Activated CD8-positive, alpha-beta T cell treated with anti-CD3 and anti-CD28 coated beads, Interleukin-2, amount 10 ng/mL, durations not matched to agents 7 days and 5 days (primary cell): ENCODE results near the gene YAE1. TPM values are rescaled to one million over a fixed set of nuclear protein-coding genes. Genes with fewer than 3 reads are reported as not detected.
A peak's percentile ranks its signal among the peaks of the same experiment; 100 is the strongest.

Source experiments
- ATAC-seq: fragments of 150-1000 bp; cut with Tn5 transposase; one replicate; pipeline ENCODE4 v1.10.0; 2021; ENCODE audit warnings: moderate library complexity
- CTCF ChIA-PET: fragments of 350-600 bp; sonication (Branson Sonifier 250); formaldehyde crosslinking; loops from one replicate; lab custom pipeline; 2021; ENCODE audit warnings: antibody characterized with exemption; lab: Charles Lee
- POLR2A ChIA-PET: fragments of 350-600 bp; sonication (Branson Sonifier 250); formaldehyde crosslinking; loops from one replicate; lab custom pipeline; 2021; ENCODE audit warnings: antibody characterized with exemption; lab: Charles Lee
- DNase-seq: peaks from one replicate; pipeline ENCODE4 v3.0.0-alpha.2; 2020
- H3K27ac Mint-ChIP-seq: one replicate; pipeline ENCODE4 v1.8.0; 2021; ENCODE audit warnings: mild to moderate bottlenecking, mixed read lengths
- H3K27me3 Mint-ChIP-seq: one replicate; pipeline ENCODE4 v1.8.0; 2021; ENCODE audit warnings: low read depth, mixed read lengths
- H3K36me3 Mint-ChIP-seq: one replicate; pipeline ENCODE4 v1.8.0; 2021; ENCODE audit warnings: low read depth, mixed read lengths
- H3K4me1 Mint-ChIP-seq: one replicate; pipeline ENCODE4 v1.8.0; 2021; ENCODE audit warnings: low read depth, mixed read lengths
- H3K4me3 Mint-ChIP-seq: one replicate; pipeline ENCODE4 v1.8.0; 2021; ENCODE audit warnings: mild to moderate bottlenecking, mixed read lengths
- H3K9me3 Mint-ChIP-seq: one replicate; pipeline ENCODE4 v1.8.0; 2022; ENCODE audit warnings: mixed read lengths; ENCODE audit not compliant: insufficient read depth
- total RNA-seq, 2 experiments: library from RNA; stranded (reverse); gene quantifications; one replicate each; pipeline ENCODE4 v1.2.3, GENCODE V29; 2021

YAE1 gene
- total RNA-seq, 2 experiments from 2014 or later: 10.4 to 10.7 TPM

- Mint-ChIP-seq H3K36me3 (no peaks in the 10 kb centered on the region), H3K27me3 (peaks cover 21% of the 10 kb centered on the region), H3K27ac (no peak overlapping the region), H3K9me3 (no peaks in the 10 kb centered on the region), H3K4me1 (no peaks in the 10 kb centered on the region), H3K4me3 (no peak overlapping the region)
- ChIA-PET CTCF (no interaction called here), POLR2A (no interaction called here)
- DNase-seq (no peak), ATAC-seq (no peak)
Observed at GRCh38 chr7:39557911-39558310, 8.3 kb upstream of the YAE1 start.

- POLR2A ChIA-PET: no interaction called here
- H3K4me3 Mint-ChIP-seq: no peak overlapping the region
- CTCF ChIA-PET: no interaction called here
- DNase-seq (no peak), ATAC-seq (no peak)
- H3K27ac Mint-ChIP-seq: no peak overlapping the region
- no peaks in the 10 kb centered on the region for H3K9me3 Mint-ChIP-seq
- peaks cover under 1% of the 10 kb centered on the region for H3K4me1 Mint-ChIP-seq
- no peaks in the 10 kb centered on the region for H3K36me3 Mint-ChIP-seq
- H3K27me3 Mint-ChIP-seq: peaks cover 21% of the 10 kb centered on the region
Observed at GRCh38 chr7:39560408-39560807, 5.8 kb upstream of the YAE1 start.

- peaks cover 21% of the 10 kb centered on the region for H3K27me3 Mint-ChIP-seq
- POLR2A ChIA-PET: no interaction called here
- peaks cover 6% of the 10 kb centered on the region for H3K4me1 Mint-ChIP-seq
Observed at GRCh38 chr7:39560997-39561396, 5.2 kb upstream of the YAE1 start.

GRCh38 chr7:39565538-39565937, 666 bp upstream of the YAE1 start:
- H3K36me3 Mint-ChIP-seq: peaks cover 10% of the 10 kb centered on the region

More at GRCh38 chr7:39560997-39561396, 5.2 kb upstream of the YAE1 start:
- no peak overlapping the region for H3K27ac Mint-ChIP-seq
- H3K4me3 Mint-ChIP-seq: no peak overlapping the region
- H3K9me3 Mint-ChIP-seq: no peaks in the 10 kb centered on the region
- no peak for ATAC-seq
- H3K36me3 Mint-ChIP-seq: no peaks in the 10 kb centered on the region
- CTCF ChIA-PET: no interaction called here
- no peak for DNase-seq

GRCh38 chr7:39567294-39567693, 1.1 kb downstream of the YAE1 start:
- CTCF ChIA-PET: interaction anchor here (0.8 to 1.6 kb wide), 7 partner anchors 11 to 485 kb away, joined by 3 to 19 read pairs (median 4); no protein-coding TSS in a partner anchor
- Mint-ChIP-seq H3K36me3 (peaks cover 15% of the 10 kb centered on the region), H3K4me3 (peak overlapping the region; percentile 94), H3K27ac (no peak overlapping the region), H3K9me3 (no peaks in the 10 kb centered on the region), H3K27me3 (no peaks in the 10 kb centered on the region), H3K4me1 (peaks cover 14% of the 10 kb centered on the region)
- no peak for ATAC-seq
- DNase-seq: no peak
- POLR2A ChIA-PET: interaction anchor here (0.8 to 1.3 kb wide), 4 partner anchors 13 to 181 kb away, joined by 3 to 4 read pairs (median 4); partner anchors contain the start of gene RALA

More at GRCh38 chr7:39565538-39565937, 666 bp upstream of the YAE1 start:
- Mint-ChIP-seq H3K4me1 (peaks cover 14% of the 10 kb centered on the region), H3K4me3 (peak overlapping the region; percentile 94), H3K9me3 (no peaks in the 10 kb centered on the region), H3K27ac (peak overlapping the region; percentile 95), H3K27me3 (peaks cover 4% of the 10 kb centered on the region)
- DNase-seq (no peak), ATAC-seq (no peak)
- ChIA-PET CTCF (no interaction called here), POLR2A (no interaction called here)

- Mint-ChIP-seq H3K27ac (no peak overlapping the region), H3K36me3 (peaks cover 24% of the 10 kb centered on the region), H3K4me3 (no peak overlapping the region), H3K4me1 (peaks cover 8% of the 10 kb centered on the region), H3K27me3 (no peaks in the 10 kb centered on the region), H3K9me3 (no peaks in the 10 kb centered on the region)
- ATAC-seq (no peak), DNase-seq (no peak)
- POLR2A ChIA-PET: no interaction called here
- CTCF ChIA-PET: interaction anchor here (1.1 to 11.4 kb wide), 2 partner anchors 14 to 169 kb away, joined by 4 to 498 read pairs; no protein-coding TSS in a partner anchor
Observed at GRCh38 chr7:39574673-39575349, 8.6 kb downstream of the YAE1 start.

GRCh38 chr7:39577229-39577874, 11.1 kb downstream of the YAE1 start:
- H3K9me3 Mint-ChIP-seq: no peaks in the 10 kb centered on the region
- peaks cover 15% of the 10 kb centered on the region for H3K4me1 Mint-ChIP-seq
- CTCF ChIA-PET: interaction anchor here (0.7 to 11.4 kb wide), 4 partner anchors 11 to 166 kb away, joined by 3 to 498 read pairs (median 37); partner anchors contain the start of genes RALA and YAE1
- H3K4me3 Mint-ChIP-seq: no peak overlapping the region
- H3K27ac Mint-ChIP-seq: no peak overlapping the region
- ATAC-seq: no peak
- POLR2A ChIA-PET: interaction anchor here (0.7 kb wide), 1 partner anchor 9 kb away, joined by 4 read pairs; no protein-coding TSS in a partner anchor
- no peaks in the 10 kb centered on the region for H3K27me3 Mint-ChIP-seq
- DNase-seq: no peak
- H3K36me3 Mint-ChIP-seq: peaks cover 12% of the 10 kb centered on the region

- Mint-ChIP-seq H3K27me3 (no peaks in the 10 kb centered on the region), H3K27ac (no peak overlapping the region), H3K4me3 (no peak overlapping the region), H3K4me1 (peaks cover 8% of the 10 kb centered on the region), H3K36me3 (no peaks in the 10 kb centered on the region), H3K9me3 (no peaks in the 10 kb centered on the region)
- POLR2A ChIA-PET: interaction anchor here (0.5 to 1.0 kb wide), 5 partner anchors 14 to 153 kb away, joined by 3 to 5 read pairs (median 3); partner anchors contain the start of gene RALA
- ATAC-seq: peak; percentile 87
- CTCF ChIA-PET: interaction anchor here (0.6 to 11.4 kb wide), 55 partner anchors 9 to 554 kb away, joined by 3 to 498 read pairs (median 4); partner anchors contain the start of genes MPLKIP, RALA, SUGCT and YAE1
- DNase-seq: peak; percentile 84
Observed at GRCh38 chr7:39580149-39580874, 14.1 kb downstream of the YAE1 start.

- H3K4me3 Mint-ChIP-seq: no peak overlapping the region
- H3K27me3 Mint-ChIP-seq: no peaks in the 10 kb centered on the region
- ATAC-seq: no peak
- H3K27ac Mint-ChIP-seq: no peak overlapping the region
- DNase-seq: no peak
- peaks cover 2% of the 10 kb centered on the region for H3K36me3 Mint-ChIP-seq
- H3K4me1 Mint-ChIP-seq: peaks cover 11% of the 10 kb centered on the region
- ChIA-PET CTCF (interaction anchor here (2.9 to 11.4 kb wide), 3 partner anchors 40 to 470 kb away, joined by 17 to 498 read pairs (median 71); partner anchors contain the start of gene RALA), POLR2A (interaction anchor here (1.0 kb wide), 1 partner anchor 150 kb away, joined by 3 read pairs; no protein-coding TSS in a partner anchor)
- no peaks in the 10 kb centered on the region for H3K9me3 Mint-ChIP-seq
Observed at GRCh38 chr7:39582536-39582935, 16.3 kb downstream of the YAE1 start.

- ATAC-seq (no peak), DNase-seq (no peak)
- H3K27me3 Mint-ChIP-seq: no peaks in the 10 kb centered on the region
- H3K36me3 Mint-ChIP-seq: peaks cover 2% of the 10 kb centered on the region
- no peaks in the 10 kb centered on the region for H3K9me3 Mint-ChIP-seq
- H3K27ac Mint-ChIP-seq: no peak overlapping the region
- ChIA-PET POLR2A (no interaction called here), CTCF (interaction anchor here (6.2 to 11.4 kb wide), 2 partner anchors 39 to 160 kb away, joined by 71 to 498 read pairs; partner anchors contain the start of gene RALA)
- H3K4me1 Mint-ChIP-seq: peaks cover 19% of the 10 kb centered on the region
- no peak overlapping the region for H3K4me3 Mint-ChIP-seq
Observed at GRCh38 chr7:39583539-39583938, 17.3 kb downstream of the YAE1 start.

- DNase-seq (no peak), ATAC-seq (no peak)
- H3K27me3 Mint-ChIP-seq: no peaks in the 10 kb centered on the region
- H3K4me3 Mint-ChIP-seq: no peak overlapping the region
- H3K36me3 Mint-ChIP-seq: peaks cover 2% of the 10 kb centered on the region
- ChIA-PET POLR2A (no interaction called here), CTCF (interaction anchor here (2.6 to 3.2 kb wide), 2 partner anchors 35 to 155 kb away, joined by 12 to 17 read pairs; partner anchors contain the start of gene RALA)
- H3K9me3 Mint-ChIP-seq: no peaks in the 10 kb centered on the region
- H3K4me1 Mint-ChIP-seq: peaks cover 40% of the 10 kb centered on the region
- no peak overlapping the region for H3K27ac Mint-ChIP-seq
Observed at GRCh38 chr7:39587393-39587792, 21.2 kb downstream of the YAE1 start.
